GM12865 (cell line): ENCODE measurements around the gene PDE4B.

Experiments used
- DNase-seq: peaks from one replicate; pipeline ENCODE4 v3.0.0; 2010; ENCODE audit warnings: low read depth
- H3K4me3 ChIP-seq: 2 replicates; pipeline ENCODE4 v1.5.1; 2011; ENCODE audit warnings: mild to moderate bottlenecking, low read depth, low read length, control low read depth
- TF ChIP-seq, protein P1 (sequence below): IDR thresholded peaks from 2 replicates; pipeline ENCODE4 v1.5.1; 2011; ENCODE audit warnings: low read length, control low read depth, low read depth, inconsistent platforms; ENCODE audit not compliant: insufficient read depth; ENCODE audit errors: missing control alignments

Gene PDE4B

DNA sequence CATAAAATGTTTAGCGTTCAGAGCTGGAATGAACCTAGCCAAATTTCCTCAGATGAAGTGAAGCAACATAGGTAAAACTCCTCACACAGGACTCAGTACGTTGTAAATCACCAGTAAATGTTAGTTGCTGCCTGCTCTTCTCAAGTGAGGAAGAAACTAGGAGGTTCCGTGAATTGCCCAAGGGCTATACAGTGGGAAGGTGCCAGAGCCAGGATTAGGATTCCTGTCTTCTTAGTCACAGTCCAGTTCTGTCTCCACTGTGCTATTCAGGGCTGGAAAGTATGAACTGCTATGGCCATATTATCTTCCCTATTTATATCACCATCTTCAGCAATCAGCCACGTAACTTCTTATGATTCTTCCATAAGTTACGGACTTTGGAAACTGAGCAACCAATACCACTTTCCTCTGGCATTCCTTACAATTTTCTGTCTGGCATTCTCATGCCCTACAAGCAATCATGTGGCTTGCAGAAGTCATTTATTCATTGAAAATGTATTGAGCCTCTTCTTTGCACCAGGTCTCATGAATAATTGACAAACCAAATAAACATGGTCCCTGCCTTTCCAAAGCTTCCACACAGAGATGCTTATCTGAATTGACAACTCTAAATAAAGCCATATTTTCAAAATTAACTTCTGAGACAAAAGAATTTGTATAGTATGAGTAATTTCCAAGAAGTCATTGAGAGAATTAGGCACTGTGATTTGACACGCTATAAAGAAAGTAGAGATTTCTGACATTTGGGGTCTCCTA is 469.7 kb downstream of the PDE4B start:
- DNase-seq, result no peak
- TF ChIP-seq, protein P1, sequence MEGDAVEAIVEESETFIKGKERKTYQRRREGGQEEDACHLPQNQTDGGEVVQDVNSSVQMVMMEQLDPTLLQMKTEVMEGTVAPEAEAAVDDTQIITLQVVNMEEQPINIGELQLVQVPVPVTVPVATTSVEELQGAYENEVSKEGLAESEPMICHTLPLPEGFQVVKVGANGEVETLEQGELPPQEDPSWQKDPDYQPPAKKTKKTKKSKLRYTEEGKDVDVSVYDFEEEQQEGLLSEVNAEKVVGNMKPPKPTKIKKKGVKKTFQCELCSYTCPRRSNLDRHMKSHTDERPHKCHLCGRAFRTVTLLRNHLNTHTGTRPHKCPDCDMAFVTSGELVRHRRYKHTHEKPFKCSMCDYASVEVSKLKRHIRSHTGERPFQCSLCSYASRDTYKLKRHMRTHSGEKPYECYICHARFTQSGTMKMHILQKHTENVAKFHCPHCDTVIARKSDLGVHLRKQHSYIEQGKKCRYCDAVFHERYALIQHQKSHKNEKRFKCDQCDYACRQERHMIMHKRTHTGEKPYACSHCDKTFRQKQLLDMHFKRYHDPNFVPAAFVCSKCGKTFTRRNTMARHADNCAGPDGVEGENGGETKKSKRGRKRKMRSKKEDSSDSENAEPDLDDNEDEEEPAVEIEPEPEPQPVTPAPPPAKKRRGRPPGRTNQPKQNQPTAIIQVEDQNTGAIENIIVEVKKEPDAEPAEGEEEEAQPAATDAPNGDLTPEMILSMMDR, result no peak
- no peak overlapping the region for H3K4me3 ChIP-seq

DNA sequence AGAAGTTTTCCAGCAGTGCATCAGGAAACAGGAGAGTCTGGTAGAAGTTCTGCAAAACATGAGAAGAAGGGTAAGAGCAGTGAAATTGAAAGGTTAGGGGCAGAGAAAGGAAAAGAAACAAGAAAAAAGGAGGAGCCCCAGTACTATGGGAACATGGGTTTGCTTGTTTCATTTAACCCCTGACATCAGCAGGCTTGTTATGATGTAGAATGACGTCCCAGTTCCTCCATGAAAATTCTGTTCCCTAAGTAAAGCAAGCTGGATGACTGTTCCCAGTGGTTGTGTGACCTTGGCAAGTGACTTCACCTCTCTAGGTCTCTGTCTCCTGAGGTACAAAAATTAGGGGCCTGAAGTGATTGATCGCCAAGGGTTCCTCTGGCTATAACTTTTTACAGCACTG is 472.6 kb downstream of the PDE4B start:
- no peak for DNase-seq
- TF ChIP-seq, protein P1, result no peak
- no peak overlapping the region for H3K4me3 ChIP-seq

DNA sequence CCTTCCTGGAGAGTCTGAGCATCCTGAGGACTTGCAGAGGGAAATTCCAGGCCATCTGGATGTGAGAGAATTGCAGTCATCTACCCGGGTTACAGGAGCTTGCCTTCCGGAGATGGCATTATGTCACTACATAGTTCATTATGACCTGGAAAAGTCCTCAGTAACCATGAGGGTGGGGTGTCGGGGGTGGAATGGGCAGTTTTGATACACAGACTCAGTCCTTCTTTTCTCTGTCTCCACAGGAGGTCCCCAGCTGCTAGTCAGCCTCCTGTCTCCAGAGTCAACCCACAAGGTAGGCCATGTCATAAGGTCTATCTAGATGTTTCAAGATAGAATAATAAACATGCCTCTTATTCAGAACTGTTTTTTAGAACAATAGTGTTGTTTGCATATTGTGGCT is 473.1 kb downstream of the PDE4B start:
- no peak for DNase-seq
- TF ChIP-seq, protein P1, result no peak
- no peak overlapping the region for H3K4me3 ChIP-seq

DNA sequence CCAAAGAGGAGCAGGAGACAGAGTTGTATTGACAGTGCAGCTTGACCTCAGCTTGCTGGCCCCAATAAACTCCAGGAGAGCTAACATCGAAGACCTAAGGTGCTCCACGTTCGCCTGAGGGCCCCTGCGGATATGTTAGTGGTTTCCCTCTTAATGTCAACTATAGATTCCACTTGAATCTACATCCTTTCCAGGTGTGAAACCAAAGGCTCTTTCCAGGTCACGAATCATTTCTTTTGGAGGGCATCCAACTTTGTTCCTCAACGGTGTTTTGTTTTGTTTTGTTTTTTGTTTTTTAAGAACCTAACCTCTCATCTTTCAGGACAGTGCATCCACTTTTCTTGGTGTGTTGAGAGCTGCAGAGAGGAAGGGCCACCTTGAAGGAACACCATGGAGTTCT is 473.7 kb downstream of the PDE4B start:
- no peak overlapping the region for H3K4me3 ChIP-seq
- no peak for DNase-seq
- TF ChIP-seq, protein P1, result no peak

DNA sequence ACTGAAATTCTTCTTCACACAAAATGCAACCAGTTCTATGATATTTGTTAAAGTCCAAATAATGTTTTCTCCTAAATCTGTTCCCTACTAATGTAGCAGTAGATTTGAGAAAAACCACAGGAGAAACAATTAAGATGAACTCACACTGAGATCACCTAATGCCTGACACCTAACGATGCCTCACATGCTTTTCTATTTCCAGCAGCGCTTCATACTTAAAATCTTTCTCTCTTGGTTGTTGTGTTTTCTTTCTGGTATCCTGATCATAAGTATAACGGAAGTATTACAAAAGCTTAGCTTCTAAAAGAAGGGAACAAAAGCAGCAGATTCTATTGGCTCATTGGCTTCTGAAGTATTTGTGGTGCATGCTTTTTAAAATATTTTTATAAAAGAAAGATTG is 474.1 kb downstream of the PDE4B start:
- H3K4me3 ChIP-seq, result no peak overlapping the region
- TF ChIP-seq, protein P1, result no peak
- no peak for DNase-seq

DNA sequence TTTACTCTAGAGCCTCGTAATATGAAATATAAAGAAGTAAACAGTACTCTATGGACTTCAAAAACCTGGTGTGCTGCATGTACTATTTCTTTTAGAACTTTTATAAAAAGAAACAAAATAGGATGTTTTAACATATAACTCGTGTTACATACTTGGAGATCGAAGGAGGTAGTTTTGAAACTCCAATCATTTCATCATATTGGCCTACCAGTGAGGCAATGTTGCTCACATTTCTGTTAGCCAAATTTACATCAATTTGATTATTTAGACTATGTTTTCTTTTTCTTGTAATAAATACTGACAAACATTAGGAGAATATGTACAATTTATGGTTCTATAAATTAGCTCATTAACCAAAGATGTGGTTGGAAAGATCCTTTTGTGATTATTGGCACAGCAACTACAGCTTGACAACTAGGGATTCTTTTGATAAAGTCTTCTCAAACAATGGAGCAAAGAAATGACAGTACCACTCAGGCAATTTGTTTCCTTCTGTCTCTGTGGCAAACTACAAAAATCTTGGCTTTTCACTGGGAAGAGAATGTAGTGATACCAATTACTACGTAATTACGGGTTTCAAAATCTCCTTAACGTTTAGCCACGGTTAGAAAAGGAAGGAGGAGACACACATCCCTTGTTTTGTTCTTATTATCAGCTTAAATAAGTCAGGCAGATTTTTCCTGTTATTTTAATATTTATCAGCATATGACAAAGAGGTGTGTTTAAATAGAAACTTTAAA is 474.7 kb downstream of the PDE4B start:
- TF ChIP-seq, protein P1, result no peak
- H3K4me3 ChIP-seq, result no peak overlapping the region
- DNase-seq, result no peak
